ENCODE measurements around the gene C6orf89. TPM values are rescaled to one million over a fixed set of nuclear protein-coding genes. Genes with fewer than 3 reads are reported as not detected.

Gene C6orf89
- total RNA-seq, 4 donors from 2014 or later = 7.8 to 41.8 (median 28.2) TPM

- 27 to 30% methylated on average over 6 of the region's 6 CpGs for WGBS, 2 donors (ENCODE audit: low coverage in 1 of 2)
- in situ Hi-C loops (cut with MboI; ENCODE audit: low pct_ligation_motif_present in 1 of 4, low pct_unique_long_range_greater_than_20kb in 1 of 4, low sequenced_read_pairs in 3 of 4) = loop anchor here (25.0 kb wide), 2 partner anchors 137 to 337 kb away; partner anchors contain the start of gene FGD2 (in 3 of the 4)
Observed at GRCh38 chr6:36875250-36875633, 10.5 kb upstream of the C6orf89 start.

GRCh38 chr6:36884610-36885009, 1.1 kb upstream of the C6orf89 start:
- TF ChIP-seq EP300 (IDR thresholded peaks at IDR 0.05; ENCODE audit: low read depth) (no peak), POLR2A (IDR thresholded peaks at IDR 0.05) (no peak), POLR2AphosphoS5 (IDR thresholded peaks at IDR 0.05) (no peak), CTCF (IDR thresholded peaks at IDR 0.05) (no peak)
- in situ Hi-C loops (cut with MboI; ENCODE audit: low pct_ligation_motif_present in 1 of 4, low pct_unique_long_range_greater_than_20kb in 1 of 4, low sequenced_read_pairs in 3 of 4) (loop anchor here (10.0 to 25.0 kb wide), 4 partner anchors 100 to 330 kb away; partner anchors contain the start of genes FGD2 (in 3 of the 4) and MTCH1 (in 1 of the 4)), intact Hi-C loops (cut with DNase I; ENCODE audit: low total_unique reads) (loop anchor here (10.0 kb wide), 1 partner anchor 330 kb away; no protein-coding TSS in a partner anchor)
- peak overlapping the region in 1 of 4 donors; percentile 81 for H3K27ac ChIP-seq
- no peak overlapping the region for H3K4me3 ChIP-seq
- no peaks in the 10 kb centered on the region for H3K9me3 ChIP-seq
- WGBS, 2 donors (ENCODE audit: low coverage in 1 of 2) = 96 to 100% methylated on average over 1 to 3 of the region's 3 CpGs
- DNase-seq = no peak
- H3K4me1 ChIP-seq = peaks cover 0 to 28% (median 13%) of the 10 kb centered on the region in 4 donors
- H3K27me3 ChIP-seq = peaks cover 5% of the 10 kb centered on the region
- H3K36me3 ChIP-seq = no peaks in the 10 kb centered on the region

More at GRCh38 chr6:36875250-36875633, 10.5 kb upstream of the C6orf89 start:
- Histone ChIP-seq H3K27ac (peak overlapping the region; percentile 84 to 91 (median 89)), H3K4me3 (peak overlapping the region; percentile 83 to 95 (median 92)), H3K4me1 (peaks cover 6 to 19% (median 15%) of the 10 kb centered on the region in 4 donors), H3K27me3 (peaks cover 14% of the 10 kb centered on the region), H3K9me3 (no peaks in the 10 kb centered on the region), H3K36me3 (no peaks in the 10 kb centered on the region)
- intact Hi-C loops (cut with DNase I; ENCODE audit: low total_unique reads) = no loop called here
- DNase-seq = no peak
- TF ChIP-seq POLR2AphosphoS5 (IDR thresholded peaks at IDR 0.05) (no peak), CTCF (IDR thresholded peaks at IDR 0.05) (no peak), EP300 (IDR thresholded peaks at IDR 0.05; ENCODE audit: low read depth) (no peak), POLR2A (IDR thresholded peaks at IDR 0.05) (no peak)

- Histone ChIP-seq H3K4me3 (peak overlapping the region in 1 of 4 donors; percentile 98), H3K36me3 (no peaks in the 10 kb centered on the region), H3K27ac (peak overlapping the region in 1 of 4 donors; percentile 91), H3K27me3 (no peaks in the 10 kb centered on the region), H3K9me3 (no peaks in the 10 kb centered on the region), H3K4me1 (peaks cover 0 to 28% (median 13%) of the 10 kb centered on the region in 4 donors)
- DNase-seq = no peak
- in situ Hi-C loops (cut with MboI; ENCODE audit: low pct_ligation_motif_present in 1 of 4, low pct_unique_long_range_greater_than_20kb in 1 of 4, low sequenced_read_pairs in 3 of 4) = loop anchor here (10.0 to 25.0 kb wide), 4 partner anchors 98 to 328 kb away; partner anchors contain the start of genes FGD2 (in 3 of the 4) and MTCH1 (in 1 of the 4)
- intact Hi-C loops (cut with DNase I; ENCODE audit: low total_unique reads) = loop anchor here (10.0 kb wide), 1 partner anchor 328 kb away; no protein-coding TSS in a partner anchor
- 74 to 78% methylated on average over 10 of the region's 10 CpGs for WGBS, 2 donors (ENCODE audit: low coverage in 1 of 2)
- TF ChIP-seq POLR2A (IDR thresholded peaks at IDR 0.05) (no peak), EP300 (IDR thresholded peaks at IDR 0.05; ENCODE audit: low read depth) (no peak), CTCF (IDR thresholded peaks at IDR 0.05) (no peak), POLR2AphosphoS5 (IDR thresholded peaks at IDR 0.05) (no peak)
Observed at GRCh38 chr6:36886950-36887618, 1.3 kb downstream of the C6orf89 start.

GRCh38 chr6:36888115-36888643, 2.4 kb downstream of the C6orf89 start:
- WGBS, 2 donors (ENCODE audit: low coverage in 1 of 2) = 94 to 100% methylated on average over 1 to 7 of the region's 7 CpGs
- Histone ChIP-seq H3K4me1 (peaks cover 0 to 28% (median 13%) of the 10 kb centered on the region in 4 donors), H3K9me3 (no peaks in the 10 kb centered on the region), H3K36me3 (no peaks in the 10 kb centered on the region), H3K27me3 (no peaks in the 10 kb centered on the region), H3K27ac (no peak overlapping the region), H3K4me3 (no peak overlapping the region)
- intact Hi-C loops (cut with DNase I; ENCODE audit: low total_unique reads) = loop anchor here (10.0 kb wide), 1 partner anchor 327 kb away; no protein-coding TSS in a partner anchor
- DNase-seq = no peak
- in situ Hi-C loops (cut with MboI; ENCODE audit: low pct_ligation_motif_present in 1 of 4, low pct_unique_long_range_greater_than_20kb in 1 of 4, low sequenced_read_pairs in 3 of 4) = loop anchor here (10.0 to 25.0 kb wide), 4 partner anchors 97 to 327 kb away; partner anchors contain the start of genes FGD2 (in 3 of the 4) and MTCH1 (in 1 of the 4)
- TF ChIP-seq POLR2AphosphoS5 (IDR thresholded peaks at IDR 0.05) = no peak
- no peak for TF ChIP-seq CTCF (IDR thresholded peaks at IDR 0.05)
